Suprapubic skin (tissue), 4 donors: ENCODE data around the gene TMEM248.

Experiments used
- CTCF ChIP-seq, 2 donors: fragments of 200-600 bp in 1 of 2; fragments of 450-650 bp in 1 of 2; sonication (generic) in 1 of 2; IDR thresholded peaks; one replicate each; pipeline ENCODE4 v1.5.1; 2016 to 2019; ENCODE audit warnings: antibody characterized with exemption in 2 of 2, mild to moderate bottlenecking in 1 of 2, moderate library complexity in 1 of 2
- POLR2A ChIP-seq, 2 donors: fragments of 450-650 bp; IDR thresholded peaks; one replicate each; pipeline ENCODE4 v1.6.1; 2017; ENCODE audit warnings: antibody characterized with exemption in 2 of 2, mild to moderate bottlenecking in 2 of 2, moderate library complexity in 2 of 2
- POLR2AphosphoS5 ChIP-seq, 3 donors: sonication (generic); formaldehyde crosslinking; IDR thresholded peaks; one replicate each; pipeline ENCODE4 v1.6.1; 2017; ENCODE audit warnings: antibody characterized with exemption in 3 of 3

- TF ChIP-seq POLR2A (IDR thresholded peaks at IDR 0.05) (no peak), CTCF (IDR thresholded peaks at IDR 0.05) (no peak), POLR2AphosphoS5 (IDR thresholded peaks at IDR 0.05) (no peak)
These were observed 18.8 kb upstream of the TMEM248 start for GRCh38 chr7:66901941-66902843.
